Stimulated activated naive CD8-positive, alpha-beta T cell treated with anti-CD3 and anti-CD28 coated beads, Interleukin-15, Interleukin-2, amounts not matched to agents 100 U/mL and 50 U/mL, for 24 hours (primary cell): ENCODE measurements around the gene CEP43.

ENCODE experiments used
- ATAC-seq: fragments of 150-1000 bp; cut with Tn5 transposase; one replicate; pipeline ENCODE4 v1.10.0; 2021
- DNase-seq: peaks from one replicate; pipeline ENCODE4 v3.0.0; 2021

The CEP43 gene

GRCh38 chr6:166999145-166999883, at the start of gene CEP43:
Gene CEP43 (plus strand): TSS chr6:166999397. CDS start chr6:166999413, 16 bp downstream.
- peak; percentile 95 for DNase-seq
- ATAC-seq, result peak; percentile 97

DNA sequence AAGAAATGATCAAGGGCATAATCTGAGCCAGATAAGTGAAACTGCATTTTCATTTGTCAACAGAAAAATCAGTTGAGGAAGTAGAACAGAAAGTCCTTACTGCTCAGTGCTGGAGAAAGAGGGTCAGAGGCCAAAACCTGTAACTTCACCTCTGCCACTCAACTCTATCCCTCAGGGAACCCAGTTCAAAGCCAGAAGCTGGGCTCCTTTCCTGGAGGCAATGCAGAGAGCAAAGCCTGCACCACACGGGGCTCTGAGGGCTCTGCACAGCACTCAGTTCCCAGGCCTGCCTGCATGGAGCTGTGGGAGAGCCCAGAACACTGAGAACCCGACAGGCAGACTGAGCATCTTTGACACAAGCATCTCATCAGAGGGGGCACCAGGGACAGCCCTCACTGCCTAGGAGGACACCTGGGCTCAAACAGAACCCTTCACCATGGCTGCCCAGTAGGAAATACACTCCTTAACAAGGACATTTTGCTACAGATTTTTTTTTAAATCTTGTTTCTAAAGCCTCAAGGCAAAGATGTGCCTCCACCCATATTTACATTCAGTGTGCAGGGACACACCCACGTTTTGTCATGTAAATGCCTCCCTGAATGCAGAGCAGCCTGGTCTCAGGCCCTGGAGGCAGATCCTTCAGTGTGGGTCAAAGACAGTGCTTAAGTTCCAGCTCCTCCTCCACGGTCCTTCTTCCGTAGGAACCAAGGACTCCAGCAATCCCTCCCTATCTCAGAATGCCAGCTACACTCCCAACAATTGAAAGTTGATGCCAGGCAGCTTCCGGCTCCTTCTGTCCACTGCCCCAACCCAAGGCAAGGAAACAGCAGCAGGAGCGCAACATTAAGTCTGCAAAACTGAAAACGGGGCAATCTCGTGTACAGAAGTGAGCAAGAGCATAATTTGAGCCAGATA, 49.4 kb upstream of the CEP43 start:
- DNase-seq (no peak), ATAC-seq (no peak)

DNA sequence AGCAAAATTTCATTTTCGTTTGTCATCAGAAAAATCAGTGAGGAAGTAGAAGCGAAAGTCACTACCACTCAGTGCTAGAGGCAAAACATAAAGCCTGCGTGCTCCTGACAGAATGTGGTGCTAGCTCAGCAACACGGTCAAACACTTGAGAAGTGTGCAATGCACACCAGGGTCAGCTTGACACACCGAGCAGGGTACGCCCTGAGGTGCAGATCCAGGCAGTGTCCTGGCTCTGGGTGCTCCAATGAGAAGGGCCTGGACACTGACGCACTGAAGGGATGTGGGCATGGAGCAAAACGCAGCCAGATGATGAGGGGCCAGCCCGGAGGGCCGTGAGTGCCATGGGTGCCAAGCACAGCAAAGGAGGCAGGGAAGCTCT, 48.8 kb upstream of the CEP43 start:
- ATAC-seq (no peak), DNase-seq (no peak)

DNA sequence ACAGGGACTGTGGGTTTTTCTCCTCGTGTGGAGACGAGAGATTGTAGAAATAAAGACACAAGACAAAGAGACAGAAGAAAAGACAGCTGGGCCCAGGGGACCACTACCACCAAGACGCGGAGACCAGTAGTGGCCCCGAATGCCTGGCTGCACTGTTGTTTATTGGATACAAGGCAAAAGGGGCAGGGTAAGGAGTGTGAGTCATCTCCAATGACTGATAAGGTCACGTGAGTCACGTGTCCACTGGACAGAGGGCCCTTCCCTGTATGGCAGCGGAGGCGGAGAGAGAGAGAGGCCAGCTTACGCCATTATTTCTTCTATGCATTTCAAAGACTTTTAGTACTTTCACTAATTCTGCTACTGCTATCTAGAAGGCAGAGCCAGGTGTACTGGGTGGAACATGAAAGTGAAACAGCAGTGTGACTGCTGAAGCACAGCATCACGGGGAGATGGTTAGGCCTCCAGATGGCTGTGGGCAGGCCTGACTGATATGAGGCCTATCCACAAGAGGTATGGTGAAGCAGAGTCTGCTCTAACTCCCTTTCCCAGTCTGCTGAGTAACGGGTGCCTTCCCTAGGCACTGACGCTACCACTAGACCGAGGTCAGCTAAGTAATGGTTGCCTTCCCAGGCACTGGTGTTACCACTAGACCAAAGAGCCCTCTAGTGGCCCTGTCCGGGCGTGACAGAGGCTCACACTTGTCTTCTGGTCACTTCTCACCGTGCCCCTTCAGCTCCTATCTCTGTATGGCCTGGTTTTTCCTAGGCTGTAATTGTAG, 48.1 kb upstream of the CEP43 start:
- peak; percentile 79 for DNase-seq
- ATAC-seq, result peak; percentile 94

GRCh38 chr6:166951670-166952060, 47.5 kb upstream of the CEP43 start:
- no peak for DNase-seq
- no peak for ATAC-seq

- ATAC-seq, result no peak
- DNase-seq, result no peak
Measured at GRCh38 chr6:166952121-166952520, 47.1 kb upstream of the CEP43 start.

- no peak for ATAC-seq
- DNase-seq, result peak; percentile 18
Measured at GRCh38 chr6:166952567-166953486, 46.4 kb upstream of the CEP43 start.

- no peak for ATAC-seq
- DNase-seq, result no peak
Measured at GRCh38 chr6:166954118-166954713, 45.0 kb upstream of the CEP43 start.

GRCh38 chr6:166955121-166955864, 43.9 kb upstream of the CEP43 start:
- DNase-seq (peak; percentile 48), ATAC-seq (no peak)

GRCh38 chr6:166955865-166956443, 43.2 kb upstream of the CEP43 start:
- ATAC-seq, result peak; percentile 7

DNA sequence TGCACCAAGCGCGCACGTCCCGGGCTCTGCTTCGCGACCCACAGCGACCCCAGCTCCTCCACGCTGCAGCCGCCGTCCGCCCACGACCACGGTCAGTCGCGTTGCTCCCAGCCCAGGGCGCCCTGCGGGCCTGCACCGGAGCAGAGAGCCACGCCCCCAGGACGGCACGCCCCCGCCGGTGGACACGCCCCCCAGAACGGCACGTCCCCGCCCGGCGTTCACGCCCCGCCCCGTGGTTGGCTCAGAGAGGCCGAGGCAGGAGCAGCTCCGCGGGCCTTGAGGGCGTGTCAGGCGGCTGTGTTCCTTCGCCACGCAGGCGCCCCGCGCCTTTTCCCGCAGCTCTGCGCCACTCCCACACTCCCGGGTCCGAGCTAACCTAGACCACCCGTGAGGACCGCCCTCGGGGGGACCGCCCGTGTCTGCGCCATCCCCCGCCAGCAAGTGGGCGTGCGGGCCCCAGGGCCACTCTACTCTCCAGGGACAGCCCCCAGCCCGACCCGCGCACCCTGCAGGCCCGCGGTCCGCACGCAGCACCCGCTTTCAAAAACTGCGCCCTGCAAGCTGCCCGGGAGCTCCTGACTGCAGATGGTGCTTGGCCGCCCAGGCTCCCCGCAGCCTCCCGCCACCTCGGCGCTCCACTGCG, 42.6 kb upstream of the CEP43 start, which contains the start of gene RNASET2:
Gene RNASET2 (minus strand): TSS at position 107 of the 643 bp plus-strand sequence. CDS start 368 bp downstream, outside the sequence.
- ATAC-seq (peak; percentile 86), DNase-seq (peak; percentile 100)

More at GRCh38 chr6:166955865-166956443, 43.2 kb upstream of the CEP43 start:
- no peak for DNase-seq

- ATAC-seq, result peak; percentile 24
- peak; percentile 70 for DNase-seq
Measured at GRCh38 chr6:166957087-166957804, 42.0 kb upstream of the CEP43 start.

DNA sequence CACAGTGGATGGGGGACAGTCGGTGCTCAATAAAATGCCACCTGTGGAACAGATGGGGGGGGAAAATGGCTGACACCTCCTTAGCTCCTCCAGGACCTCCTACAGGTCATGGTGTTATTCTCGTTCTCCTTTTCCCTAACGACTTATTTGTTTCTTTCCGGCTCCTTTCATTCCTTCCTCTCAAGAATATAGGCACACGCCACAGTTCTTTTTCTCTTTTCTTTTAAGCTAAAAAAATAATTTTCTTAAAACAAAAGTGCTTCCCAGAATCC, 41.5 kb upstream of the CEP43 start:
- ATAC-seq (no peak), DNase-seq (no peak)

DNA sequence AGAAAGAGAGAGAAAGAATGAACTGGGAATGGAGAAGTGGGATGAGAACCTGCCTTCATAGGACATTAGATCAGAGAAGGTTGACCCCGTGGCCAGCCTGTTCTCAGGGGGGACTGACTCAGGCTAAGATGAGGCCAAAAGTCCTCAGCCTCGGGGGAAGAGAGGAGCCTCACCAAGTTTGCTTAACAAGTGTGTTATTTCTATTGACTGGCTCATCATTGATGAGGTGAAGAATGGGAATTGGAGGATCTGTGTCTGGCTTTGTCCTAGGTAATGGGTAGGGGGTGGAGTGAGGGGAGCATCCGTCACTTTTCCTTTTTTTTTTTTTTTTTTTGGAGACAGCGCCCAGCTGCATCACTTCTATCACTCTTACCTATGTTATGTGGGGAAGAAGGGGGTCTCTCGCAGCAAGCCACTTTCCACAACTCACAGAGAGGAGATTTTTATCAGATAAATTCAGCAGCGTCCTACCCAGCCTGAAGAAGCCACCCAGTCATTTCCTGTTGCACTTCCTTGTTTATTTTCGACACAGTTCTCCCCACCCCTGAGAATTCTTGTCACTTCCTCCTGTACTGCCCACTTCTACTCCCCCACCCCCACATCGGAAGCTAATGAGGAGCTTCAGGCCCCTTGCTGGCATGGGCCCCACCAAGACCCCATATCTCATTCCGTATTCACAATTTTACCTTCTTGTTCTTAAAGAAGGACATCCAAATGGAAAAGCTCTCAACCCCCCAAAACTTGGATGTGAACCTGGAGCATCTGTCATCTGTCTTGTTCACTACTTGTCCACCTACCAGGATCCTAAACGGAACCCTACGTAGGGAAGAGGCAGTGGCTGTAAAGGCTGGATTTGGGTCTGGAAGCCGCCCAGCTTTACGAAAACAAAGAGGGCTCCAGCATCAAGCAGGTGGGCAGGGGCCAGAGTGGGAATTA, 40.0 kb upstream of the CEP43 start:
- ATAC-seq, result no peak
- DNase-seq, result peak; percentile 47

- DNase-seq (no peak), ATAC-seq (no peak)
Measured at GRCh38 chr6:166959911-166960608, 39.1 kb upstream of the CEP43 start.

DNA sequence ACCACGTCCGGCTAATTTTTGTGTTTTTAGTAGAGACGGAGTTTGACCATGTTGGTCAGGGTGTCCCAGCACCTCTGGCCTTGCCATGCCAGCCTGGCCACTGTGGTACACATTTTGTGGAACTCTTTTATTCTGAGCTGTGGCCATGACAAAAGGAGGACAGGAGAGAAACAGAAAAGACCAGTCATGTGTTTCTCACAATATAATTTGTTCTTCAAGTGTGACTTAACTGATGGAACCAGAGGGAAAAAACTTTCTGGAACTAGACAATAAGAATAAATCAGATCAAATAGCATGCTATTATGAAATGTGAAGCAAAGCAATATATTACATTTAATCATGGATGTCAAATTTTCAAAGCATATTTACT, 38.6 kb upstream of the CEP43 start:
- ATAC-seq (no peak), DNase-seq (no peak)

GRCh38 chr6:166966268-166966667, 32.9 kb upstream of the CEP43 start:
- no peak for ATAC-seq
- no peak for DNase-seq
